OCI-LY7 (cell line): ENCODE data around the gene COL8A2. TPM values are rescaled to one million over a fixed set of nuclear protein-coding genes. Genes with fewer than 3 reads are reported as not detected.

Experiments used
- BruUV-seq: library from RNA; stranded (reverse); fragments of 400-500 nt; replicated peaks from 2 replicates; lab custom pipeline; 2021; lab: Mats Ljungman, UMichigan
- CTCF ChIA-PET: fragments of 300-600 bp; sonication (Branson Sonifier 250); formaldehyde crosslinking; loops from one replicate; lab custom pipeline; 2022; ENCODE audit warnings: antibody characterized with exemption; ENCODE audit not compliant: unreplicated experiment; lab: Charles Lee
- POLR2A ChIA-PET: fragments of 300-600 bp; sonication (Branson Sonifier 250); formaldehyde crosslinking; loops from one replicate; lab custom pipeline; 2022; ENCODE audit warnings: antibody characterized with exemption; lab: Charles Lee
- DNase-seq: peaks from one replicate; pipeline ENCODE4 v3.0.0-alpha.2; 2015; ENCODE audit warnings: low spot score
- H2AFZ ChIP-seq: fragments of 200-600 bp; sonication (generic), shearing (Covaris generic); 2 replicates; pipeline ENCODE4 v1.6.1; 2014; ENCODE audit warnings: mild to moderate bottlenecking, antibody characterized with exemption, low read length, moderate library complexity
- H3K27ac ChIP-seq: fragments of 200-600 bp; sonication (generic); 2 replicates; pipeline ENCODE4 v1.5.1; 2014; ENCODE audit warnings: mixed run types, low read depth, mild to moderate bottlenecking, moderate library complexity, low read length, inconsistent platforms; ENCODE audit not compliant: poor library complexity, severe bottlenecking
- H3K36me3 ChIP-seq: fragments of 200-600 bp; sonication (generic); 2 replicates; pipeline ENCODE4 v1.6.1; 2014; ENCODE audit warnings: mild to moderate bottlenecking, antibody characterized with exemption, low read length, moderate library complexity, mixed read lengths; ENCODE audit not compliant: insufficient read depth
- H3K4me1 ChIP-seq: fragments of 200-600 bp; sonication (generic); 2 replicates; pipeline ENCODE4 v1.5.1; 2014; ENCODE audit warnings: mild to moderate bottlenecking, low read length; ENCODE audit not compliant: insufficient read depth, poor library complexity, severe bottlenecking
- H3K4me2 ChIP-seq: fragments of 200-600 bp; sonication (generic); 2 replicates; pipeline ENCODE4 v1.6.1; 2014; ENCODE audit warnings: mild to moderate bottlenecking, low read length
- H3K4me3 ChIP-seq: fragments of 200-600 bp; sonication (generic); 2 replicates; pipeline ENCODE4 v1.5.1; 2014; ENCODE audit warnings: mild to moderate bottlenecking, low read depth, low read length; ENCODE audit not compliant: poor library complexity, severe bottlenecking
- H3K79me2 ChIP-seq: fragments of 200-600 bp; sonication (generic); 2 replicates; pipeline ENCODE4 v1.6.1; 2016; ENCODE audit warnings: low read depth, mild to moderate bottlenecking, low read length, moderate library complexity, mixed read lengths; ENCODE audit not compliant: insufficient read depth
- H3K9me2 ChIP-seq: fragments of 200-600 bp; sonication (generic); 2 replicates; pipeline ENCODE4 v1.6.1; 2016; ENCODE audit warnings: mild to moderate bottlenecking, low read length, mixed read lengths; ENCODE audit not compliant: insufficient read depth
- H3K9me3 ChIP-seq: fragments of 200-600 bp; sonication (generic); 2 replicates; pipeline ENCODE4 v1.6.1; 2014; ENCODE audit warnings: mild to moderate bottlenecking, mixed run types, low read length, mixed read lengths
- H4K20me1 ChIP-seq: fragments of 200-600 bp; sonication (generic); 2 replicates; pipeline ENCODE4 v1.6.1; 2014; ENCODE audit warnings: mild to moderate bottlenecking, antibody characterized with exemption, low read length, moderate library complexity, mixed read lengths; ENCODE audit not compliant: insufficient read depth
- EZH2phosphoT487 ChIP-seq: fragments of 200-600 bp; sonication (generic); IDR thresholded peaks from 2 replicates; pipeline ENCODE4 v1.6.1; 2018; ENCODE audit warnings: low read depth, borderline replicate concordance, mild to moderate bottlenecking, mixed run types, antibody characterized with exemption, low read length, moderate library complexity, mixed read lengths
- intact Hi-C: fragments of 100-400 bp; cut with micrococcal nuclease; formaldehyde crosslinking; loops from one replicate; pipeline ENCODE4 v1.10.0; 2022; ENCODE audit not compliant: unreplicated experiment
- total RNA-seq, 2 experiments: library from RNA; depleted of rRNA in 1 of 2; stranded (reverse); fragments of >200 nt in 1 of 2; shearing (Covaris generic) in 1 of 2; gene quantifications; 2 replicates each; pipeline ENCODE4 v1.2.3, GENCODE V29; 2014 to 2022
- TF ChIP-seq, protein P1 (sequence below): fragments of 200-600 bp; sonication (generic); conservative IDR thresholded peaks from 2 replicates; pipeline ENCODE4 v1.5.1; 2014; ENCODE audit warnings: mild to moderate bottlenecking, antibody characterized with exemption, low read length, moderate library complexity, mixed read lengths

COL8A2 gene
- total RNA-seq, 2 experiments from 2014 or later = not detected

DNA sequence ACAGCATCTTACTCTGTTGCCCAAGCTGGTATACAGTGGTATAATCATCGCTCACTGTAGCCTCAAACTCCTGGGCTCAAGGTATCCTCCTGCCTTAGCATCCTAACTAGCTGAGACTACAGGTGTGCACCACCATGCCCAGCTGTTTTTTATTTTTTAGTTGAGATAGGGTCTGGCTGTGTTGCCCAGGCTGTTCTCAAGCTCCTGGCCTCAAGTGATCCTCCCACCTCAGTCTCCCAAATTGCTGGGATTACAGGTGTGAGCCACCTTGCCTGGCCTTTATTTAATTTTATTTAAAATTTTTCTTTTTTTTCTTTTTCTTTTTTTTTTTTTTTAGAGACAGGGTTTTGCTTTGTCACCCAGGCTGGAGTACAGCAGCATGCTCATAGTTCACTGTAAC, 40.1 kb upstream of the COL8A2 start:
- Histone ChIP-seq H4K20me1 (0 out of 2 replicates have a peak, but pooled peaks cover 3% of the 10 kb centered on the region), H3K4me1 (peaks cover 51% of the 10 kb centered on the region), H3K4me3 (no peak overlapping the region), H3K79me2 (peaks cover 72% of the 10 kb centered on the region), H3K36me3 (peaks cover 34% of the 10 kb centered on the region; the same call in 1 of the 2 replicates), H3K27ac (no peak overlapping the region), H2AFZ (no peak overlapping the region), H3K9me2 (no peaks in the 10 kb centered on the region), H3K4me2 (no peak overlapping the region), H3K9me3 (no peaks in the 10 kb centered on the region)
- intact Hi-C loops = no loop called here
- no TSS peak for BruUV-seq
- DNase-seq = no peak
- ChIA-PET CTCF (no interaction called here), POLR2A (interaction anchor here (0.6 kb wide), 1 partner anchor 411 kb away, joined by 3 read pairs; no protein-coding TSS in a partner anchor)
- TF ChIP-seq, protein P1, sequence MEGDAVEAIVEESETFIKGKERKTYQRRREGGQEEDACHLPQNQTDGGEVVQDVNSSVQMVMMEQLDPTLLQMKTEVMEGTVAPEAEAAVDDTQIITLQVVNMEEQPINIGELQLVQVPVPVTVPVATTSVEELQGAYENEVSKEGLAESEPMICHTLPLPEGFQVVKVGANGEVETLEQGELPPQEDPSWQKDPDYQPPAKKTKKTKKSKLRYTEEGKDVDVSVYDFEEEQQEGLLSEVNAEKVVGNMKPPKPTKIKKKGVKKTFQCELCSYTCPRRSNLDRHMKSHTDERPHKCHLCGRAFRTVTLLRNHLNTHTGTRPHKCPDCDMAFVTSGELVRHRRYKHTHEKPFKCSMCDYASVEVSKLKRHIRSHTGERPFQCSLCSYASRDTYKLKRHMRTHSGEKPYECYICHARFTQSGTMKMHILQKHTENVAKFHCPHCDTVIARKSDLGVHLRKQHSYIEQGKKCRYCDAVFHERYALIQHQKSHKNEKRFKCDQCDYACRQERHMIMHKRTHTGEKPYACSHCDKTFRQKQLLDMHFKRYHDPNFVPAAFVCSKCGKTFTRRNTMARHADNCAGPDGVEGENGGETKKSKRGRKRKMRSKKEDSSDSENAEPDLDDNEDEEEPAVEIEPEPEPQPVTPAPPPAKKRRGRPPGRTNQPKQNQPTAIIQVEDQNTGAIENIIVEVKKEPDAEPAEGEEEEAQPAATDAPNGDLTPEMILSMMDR = no peak
- TF ChIP-seq EZH2phosphoT487 = no peak

DNA sequence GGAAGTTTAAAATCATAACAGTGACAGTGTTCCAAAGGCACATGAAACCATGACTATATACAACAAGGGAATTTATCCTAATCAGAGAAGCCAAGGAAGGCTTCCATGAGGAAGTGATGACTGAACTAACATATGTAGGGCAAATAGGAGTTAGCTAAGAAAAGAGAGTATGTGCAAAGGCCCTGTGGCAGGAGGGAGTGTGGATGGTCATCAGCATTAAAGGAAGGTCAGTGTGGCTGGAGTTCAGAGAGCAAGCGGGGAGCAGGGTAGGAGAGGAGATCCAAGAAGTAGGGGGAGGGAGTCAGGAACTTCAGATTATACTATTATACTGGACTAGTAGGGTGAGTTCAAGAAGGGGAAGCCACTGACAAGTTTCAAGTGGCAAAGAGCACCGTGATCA, 39.3 kb upstream of the COL8A2 start:
- ChIA-PET POLR2A (no interaction called here), CTCF (no interaction called here)
- Histone ChIP-seq H3K4me1 (peaks cover 59% of the 10 kb centered on the region), H3K27ac (no peak overlapping the region), H3K9me2 (no peaks in the 10 kb centered on the region), H3K4me3 (no peak overlapping the region), H2AFZ (no peak overlapping the region), H4K20me1 (0 out of 2 replicates have a peak, but pooled peaks cover 3% of the 10 kb centered on the region), H3K79me2 (peaks cover 79% of the 10 kb centered on the region), H3K4me2 (0 out of 2 replicates have a peak overlapping the region, but pooled peaks have one; percentile 5), H3K9me3 (no peaks in the 10 kb centered on the region), H3K36me3 (peaks cover 36% of the 10 kb centered on the region; the same call in 1 of the 2 replicates)
- intact Hi-C loops = no loop called here
- no TSS peak for BruUV-seq
- DNase-seq = no peak
- TF ChIP-seq, protein P1 = no peak
- TF ChIP-seq EZH2phosphoT487 = no peak

DNA sequence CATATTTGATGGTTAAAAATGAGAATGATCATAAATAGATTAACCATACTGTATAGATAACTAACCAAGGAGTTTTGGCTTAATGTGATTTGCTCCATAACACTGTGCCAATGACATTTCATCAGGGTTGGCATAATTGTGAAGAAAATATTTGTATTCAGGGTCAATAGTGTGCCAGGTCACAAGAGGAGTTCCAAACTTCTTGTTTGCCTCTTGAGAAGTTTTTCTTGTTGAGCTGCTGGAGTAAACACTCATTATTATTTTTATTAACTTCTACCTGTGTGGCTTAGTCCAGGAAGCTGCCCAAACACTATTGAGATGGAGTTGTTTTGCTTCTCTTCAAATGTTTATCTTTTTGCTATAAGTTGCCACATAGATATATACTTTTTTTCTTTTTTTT, 38.4 kb upstream of the COL8A2 start:
- H3K4me3 ChIP-seq = no peak overlapping the region
- no peak overlapping the region for H2AFZ ChIP-seq
- ChIA-PET CTCF (no interaction called here), POLR2A (interaction anchor here (0.8 to 1.2 kb wide), 3 partner anchors 13 to 25 kb away, joined by 3 to 5 read pairs (median 3); no protein-coding TSS in a partner anchor)
- DNase-seq = no peak
- peaks cover 89% of the 10 kb centered on the region for H3K79me2 ChIP-seq
- no peaks in the 10 kb centered on the region for H3K9me2 ChIP-seq
- no TSS peak for BruUV-seq
- TF ChIP-seq, protein P1 = no peak
- no peak for TF ChIP-seq EZH2phosphoT487
- H3K36me3 ChIP-seq = peaks cover 38% of the 10 kb centered on the region; the same call in 1 of the 2 replicates
- H3K4me1 ChIP-seq = peaks cover 66% of the 10 kb centered on the region
- no peaks in the 10 kb centered on the region for H3K9me3 ChIP-seq
- 0 out of 2 replicates have a peak, but pooled peaks cover 6% of the 10 kb centered on the region for H4K20me1 ChIP-seq
- no peak overlapping the region for H3K4me2 ChIP-seq
- intact Hi-C loops = no loop called here
- H3K27ac ChIP-seq = no peak overlapping the region
